Inflammatory macrophage treated with lipopolysaccharide for 1 hour (primary cell): ENCODE data around the gene EOLA1.
A peak's percentile ranks its signal among the peaks of the same experiment; 100 is the strongest.
"Not testable (repeated sequence)": the region's sequence is repeated elsewhere in the genome, so short reads cannot be mapped to it uniquely, and the experiment has no call there.

Source experiments
- DNase-seq, 2 donors: peaks; one replicate each; pipeline ENCODE4 v3.0.0-alpha.2; 2020 to 2022

EOLA1 gene

GRCh38 chrX:149540621-149541520 is at the start of gene EOLA1:
EOLA1 (plus strand) TSS chrX:149541012; CDS start chrX:149545631, 4,619 bp downstream.
- DNase-seq: peak; percentile 64 to 88

GRCh38 chrX:149491812-149492211 is 49.0 kb upstream of the EOLA1 start:
- no peak for DNase-seq

GRCh38 chrX:149493567-149494562 is 46.9 kb upstream of the EOLA1 start:
- no peak for DNase-seq

- DNase-seq: no peak
These were observed 45.8 kb upstream of the EOLA1 start for GRCh38 chrX:149494844-149495565.

GRCh38 chrX:149495573-149496071 is 45.2 kb upstream of the EOLA1 start:
- no peak for DNase-seq

GRCh38 chrX:149497054-149497453 is 43.8 kb upstream of the EOLA1 start:
- DNase-seq: no peak

- DNase-seq: no peak
These were observed 43.2 kb upstream of the EOLA1 start for GRCh38 chrX:149497626-149498025.

- DNase-seq: no peak
These were observed 42.0 kb upstream of the EOLA1 start for GRCh38 chrX:149498767-149499166.

- no peak for DNase-seq
These were observed 41.0 kb upstream of the EOLA1 start for GRCh38 chrX:149499766-149500165.

- not testable (repeated sequence) for DNase-seq
These were observed 37.9 kb upstream of the EOLA1 start for GRCh38 chrX:149502923-149503322.

- peak; percentile 24 to 57 for DNase-seq
These were observed 37.4 kb upstream of the EOLA1 start for GRCh38 chrX:149503446-149503845.

GRCh38 chrX:149504226-149504914 is 36.4 kb upstream of the EOLA1 start:
- peak in 1 of 2 donors; percentile 32 for DNase-seq

- peak; percentile 82 to 84 for DNase-seq
These were observed 35.7 kb upstream of the EOLA1 start, which contains the start of gene IDS for GRCh38 chrX:149504915-149505651. IDS (minus strand) TSS chrX:149505306; CDS start chrX:149505137, 169 bp downstream.

- DNase-seq: no peak
These were observed 35.1 kb upstream of the EOLA1 start for GRCh38 chrX:149505671-149506070.

GRCh38 chrX:149506349-149506748 is 34.5 kb upstream of the EOLA1 start:
- no peak for DNase-seq

GRCh38 chrX:149508467-149508866 is 32.3 kb upstream of the EOLA1 start:
- no peak for DNase-seq

GRCh38 chrX:149510386-149510785 is 30.4 kb upstream of the EOLA1 start:
- peak in 1 of 2 donors; percentile 15 for DNase-seq

GRCh38 chrX:149511081-149511480 is 29.7 kb upstream of the EOLA1 start:
- DNase-seq: no peak

- peak in 1 of 2 donors; percentile 64 for DNase-seq
These were observed 28.5 kb upstream of the EOLA1 start for GRCh38 chrX:149512225-149512885.

GRCh38 chrX:149513825-149514428 is 26.9 kb upstream of the EOLA1 start:
- no peak for DNase-seq
